Inferior parietal cortex (tissue), 1 donor: ENCODE measurements around the gene SETD5.

Experiments
- DNase-seq: peaks from one replicate; pipeline ENCODE4 v3.0.0-alpha.2; 2016; ENCODE audit errors: extremely low spot score

SETD5 gene

DNA sequence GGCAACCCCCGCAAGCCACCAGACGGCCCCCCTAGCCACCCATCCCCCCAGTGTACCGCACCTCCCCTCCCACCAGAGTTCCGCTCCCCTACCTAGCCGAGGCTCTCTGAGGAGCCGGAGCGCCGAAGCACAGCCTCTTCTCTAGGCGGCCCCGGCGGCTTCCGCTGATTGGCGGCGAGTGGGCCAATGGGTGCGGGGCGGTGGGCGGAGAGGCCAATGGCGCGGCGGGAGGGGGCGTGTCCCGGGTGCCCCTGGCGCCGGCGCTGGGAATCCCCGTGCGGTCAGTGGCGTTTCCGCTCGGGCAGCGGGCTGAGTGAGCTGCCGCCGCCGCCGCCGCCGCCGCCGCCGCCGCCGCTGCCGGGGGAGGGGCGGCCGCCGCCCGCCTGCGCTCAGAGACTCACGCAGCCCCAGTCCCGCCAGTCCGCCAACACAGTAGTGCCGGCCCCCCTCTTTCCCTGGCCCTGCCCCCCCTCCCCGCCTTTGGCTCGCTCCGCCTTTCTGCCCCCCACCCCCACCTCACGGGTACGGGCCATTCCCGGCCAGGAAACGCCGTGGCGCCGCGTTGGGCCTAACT, at the start of gene SETD5:
SETD5 (plus strand) TSS at position 284 of the 574 bp plus-strand sequence. CDS start 31,324 bp downstream, outside the sequence.
- DNase-seq: peak; percentile 93

- peak; percentile 36 for DNase-seq
These were observed 49.5 kb upstream of the SETD5 start for GRCh38 chr3:9347887-9348286.

GRCh38 chr3:9349321-9350117, 47.9 kb upstream of the SETD5 start:
- no peak for DNase-seq

DNA sequence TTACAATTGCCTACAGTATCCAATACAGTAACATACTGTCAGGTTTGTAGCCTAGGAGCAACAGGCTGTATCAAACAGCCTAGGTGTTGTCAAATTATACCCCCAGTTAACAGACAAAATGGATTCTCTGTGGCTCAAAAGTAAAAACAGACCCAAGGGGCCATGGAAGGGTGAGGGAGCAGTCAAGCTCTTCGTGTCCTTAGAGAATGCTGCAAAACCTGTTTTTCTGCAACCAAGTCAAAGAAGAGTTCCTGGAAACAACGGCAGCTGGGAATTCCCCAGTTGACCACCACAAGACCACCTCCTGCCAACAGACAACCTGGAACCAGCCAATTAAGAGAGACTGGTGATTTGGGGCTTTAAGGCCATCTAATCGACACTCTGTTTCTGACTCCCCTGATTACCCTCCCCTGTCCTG, 45.7 kb upstream of the SETD5 start:
- no peak for DNase-seq

GRCh38 chr3:9352917-9353752, 44.3 kb upstream of the SETD5 start:
- peak; percentile 81 for DNase-seq

- no peak for DNase-seq
These were observed 35.6 kb upstream of the SETD5 start for GRCh38 chr3:9361691-9362388.

- peak; percentile 96 for DNase-seq
These were observed 34.5 kb upstream of the SETD5 start, which contains the start of gene THUMPD3 for GRCh38 chr3:9362731-9363530. Gene THUMPD3, plus strand, starts transcription at chr3:9363054. Its CDS starts 2,015 bp downstream, at chr3:9365069.

GRCh38 chr3:9369508-9369907, 27.9 kb upstream of the SETD5 start:
- no peak for DNase-seq

- DNase-seq: no peak
These were observed 23.9 kb upstream of the SETD5 start for GRCh38 chr3:9373465-9373864.

DNA sequence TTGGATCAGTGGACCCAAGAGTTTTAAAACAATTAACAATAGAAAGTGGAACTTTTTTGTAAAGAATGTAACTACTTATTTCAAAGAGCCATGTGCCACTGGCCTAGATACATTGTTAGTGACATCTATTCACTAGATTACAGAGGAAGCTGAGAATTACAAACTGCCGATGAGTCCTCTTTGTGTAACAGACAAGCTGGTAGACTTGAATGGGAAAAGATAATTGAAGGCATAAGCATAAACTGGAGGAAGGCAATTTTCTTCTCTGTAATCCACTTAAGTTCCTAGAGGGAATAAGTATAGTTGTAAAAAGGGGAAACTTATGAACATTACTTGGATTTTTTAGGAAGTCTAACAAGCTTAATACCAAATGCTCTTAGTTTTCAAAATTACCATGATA, 19.4 kb upstream of the SETD5 start:
- no peak for DNase-seq

DNA sequence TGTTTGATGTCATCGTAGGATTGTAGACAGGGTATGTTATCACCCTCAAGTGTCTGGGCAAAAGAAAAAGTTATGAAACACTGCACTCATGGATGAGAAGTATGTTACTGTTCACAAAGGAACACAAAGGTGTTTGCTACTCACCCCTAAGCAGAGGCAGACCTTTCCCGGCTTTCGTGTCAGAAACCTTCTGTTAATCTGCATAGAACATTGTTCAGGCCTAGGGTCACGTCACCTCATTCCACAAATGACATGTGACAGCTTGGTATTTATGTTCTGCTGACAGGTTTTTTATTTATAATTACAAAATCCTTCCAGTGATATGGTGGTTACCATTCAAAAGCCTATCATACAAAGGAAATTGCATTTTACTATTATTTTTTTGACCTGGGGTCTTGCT, 18.1 kb upstream of the SETD5 start:
- no peak for DNase-seq

GRCh38 chr3:9380014-9380413, 17.4 kb upstream of the SETD5 start:
- no peak for DNase-seq

- no peak for DNase-seq
These were observed 13.1 kb upstream of the SETD5 start for GRCh38 chr3:9384141-9384828.

DNA sequence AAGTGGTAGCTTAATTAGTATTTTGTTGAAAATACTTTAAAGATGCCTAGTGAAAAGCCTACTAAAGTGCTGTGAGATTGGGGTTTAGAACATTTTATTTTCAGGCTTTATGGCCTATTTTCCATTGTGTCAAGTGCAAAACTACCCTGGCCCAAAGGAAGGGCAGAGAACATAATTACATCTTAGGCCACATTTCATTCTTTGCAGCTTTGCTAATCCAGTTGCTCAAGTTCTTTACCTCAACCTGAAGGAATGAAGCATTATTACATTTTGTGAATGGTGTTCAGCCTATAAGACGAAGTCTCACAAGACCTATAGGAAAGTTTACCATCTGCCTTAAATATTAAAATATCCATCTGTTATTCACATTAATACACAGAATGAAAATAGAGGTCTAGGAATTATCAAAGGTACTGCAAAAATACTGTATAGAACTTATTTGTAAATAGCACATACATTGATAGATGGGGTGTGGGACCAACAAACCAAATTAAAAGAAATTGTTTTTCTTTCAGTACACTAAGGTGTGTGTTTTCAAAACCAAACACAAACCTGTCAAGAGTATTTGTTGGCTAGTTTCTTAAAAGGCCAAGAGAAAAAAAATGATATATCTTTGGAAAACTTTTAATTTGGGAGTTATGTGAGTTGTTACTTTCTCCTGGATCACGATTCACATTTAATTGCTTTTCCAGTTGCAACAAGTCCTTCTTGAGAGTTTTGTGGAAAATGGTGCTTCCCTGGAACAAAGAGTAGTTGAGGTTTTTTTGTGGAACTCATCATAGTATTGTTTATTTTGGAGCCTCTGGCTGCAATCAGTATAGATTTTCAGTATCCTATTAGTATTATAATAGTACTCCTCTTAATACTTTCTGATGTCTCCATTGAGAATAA, 12.0 kb upstream of the SETD5 start:
- DNase-seq: no peak

DNA sequence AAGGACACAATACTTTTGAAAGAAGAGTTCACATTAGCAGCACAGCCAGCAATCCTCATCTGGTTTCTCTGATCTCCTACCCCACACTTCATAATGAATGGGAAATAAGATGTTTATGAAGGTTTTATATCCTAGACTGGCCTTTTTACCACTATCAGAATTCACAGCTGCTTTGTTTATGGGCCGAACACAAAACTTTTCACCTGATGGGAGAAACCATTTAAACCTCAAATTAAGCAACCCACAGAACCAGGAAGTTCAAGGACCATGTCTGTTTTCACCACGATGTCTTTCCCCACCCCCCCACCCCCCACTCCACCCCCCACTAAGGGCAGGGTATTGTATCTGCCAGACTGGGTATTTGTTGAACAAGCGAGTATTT, 11.3 kb upstream of the SETD5 start:
- DNase-seq: no peak

DNA sequence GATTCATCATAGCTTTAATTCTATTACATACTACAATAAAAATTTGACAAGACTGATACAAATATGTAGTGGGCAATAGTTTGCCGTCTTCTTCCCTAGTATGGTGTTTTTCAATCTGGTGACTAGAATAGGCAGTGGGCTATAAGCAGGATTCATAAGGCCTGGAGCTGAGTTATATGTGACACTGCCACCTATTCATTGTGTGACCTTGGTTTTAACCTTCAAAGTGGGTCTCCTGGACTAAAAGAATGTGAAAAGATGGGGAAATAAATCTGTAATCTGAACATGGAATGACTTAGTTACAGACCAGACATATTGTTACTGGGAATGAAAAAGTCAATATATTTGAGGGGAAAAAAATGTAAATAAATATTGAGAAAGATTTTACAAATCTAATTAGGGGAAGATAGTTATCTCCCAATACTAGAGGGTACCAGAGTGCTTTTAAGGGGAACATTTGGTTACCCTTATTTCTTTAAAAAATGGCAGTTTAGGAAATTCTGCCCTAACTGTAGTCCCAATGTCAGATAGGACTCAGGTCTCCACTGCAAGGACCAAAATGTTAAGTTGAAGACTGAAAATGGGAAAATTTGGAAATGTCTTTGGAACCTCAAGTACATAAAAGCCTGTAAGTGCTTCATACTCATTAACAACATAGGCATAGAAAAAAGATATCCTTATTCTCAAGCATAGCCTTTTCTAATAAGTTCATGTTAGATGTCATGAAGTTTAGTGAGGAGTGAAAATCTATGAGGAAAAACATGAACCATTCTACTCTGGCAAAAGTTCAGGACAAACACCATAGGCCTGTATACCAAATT, 10.7 kb upstream of the SETD5 start:
- DNase-seq: no peak

DNA sequence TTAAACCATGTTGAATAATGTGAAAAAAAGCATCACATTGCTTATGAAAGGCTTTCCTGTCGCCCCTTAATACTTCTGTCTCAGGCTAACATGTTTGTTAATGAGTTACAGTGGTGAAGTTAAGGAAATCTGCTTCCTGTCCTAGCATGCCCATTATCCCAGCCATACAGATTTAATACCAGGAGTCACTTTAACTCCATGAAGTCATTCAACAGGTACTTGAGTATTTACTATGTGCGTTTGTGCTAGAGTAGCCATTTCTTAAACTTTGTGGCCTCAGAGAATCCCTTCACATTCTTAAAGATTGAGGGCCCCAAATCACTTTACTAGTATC, 10.1 kb upstream of the SETD5 start:
- DNase-seq: no peak

GRCh38 chr3:9388142-9388541, 9.3 kb upstream of the SETD5 start:
- no peak for DNase-seq
